H4 (cell line): ENCODE data around the gene SEC63. TPM values are rescaled to one million over a fixed set of nuclear protein-coding genes. Genes with fewer than 3 reads are reported as not detected.

ENCODE experiments used
- DNase-seq: peaks from one replicate; pipeline ENCODE4 v3.0.0-alpha.2; 2015; ENCODE audit warnings: low spot score
- total RNA-seq: library from RNA; depleted of rRNA; stranded (reverse); fragments of >200 nt; shearing (Covaris generic); gene quantifications from 2 replicates; pipeline ENCODE4 v1.2.3, GENCODE V29; 2014; rRNA removed

The SEC63 gene
- total RNA-seq, 1 experiment from 2014 or later: 6.6 TPM

DNA sequence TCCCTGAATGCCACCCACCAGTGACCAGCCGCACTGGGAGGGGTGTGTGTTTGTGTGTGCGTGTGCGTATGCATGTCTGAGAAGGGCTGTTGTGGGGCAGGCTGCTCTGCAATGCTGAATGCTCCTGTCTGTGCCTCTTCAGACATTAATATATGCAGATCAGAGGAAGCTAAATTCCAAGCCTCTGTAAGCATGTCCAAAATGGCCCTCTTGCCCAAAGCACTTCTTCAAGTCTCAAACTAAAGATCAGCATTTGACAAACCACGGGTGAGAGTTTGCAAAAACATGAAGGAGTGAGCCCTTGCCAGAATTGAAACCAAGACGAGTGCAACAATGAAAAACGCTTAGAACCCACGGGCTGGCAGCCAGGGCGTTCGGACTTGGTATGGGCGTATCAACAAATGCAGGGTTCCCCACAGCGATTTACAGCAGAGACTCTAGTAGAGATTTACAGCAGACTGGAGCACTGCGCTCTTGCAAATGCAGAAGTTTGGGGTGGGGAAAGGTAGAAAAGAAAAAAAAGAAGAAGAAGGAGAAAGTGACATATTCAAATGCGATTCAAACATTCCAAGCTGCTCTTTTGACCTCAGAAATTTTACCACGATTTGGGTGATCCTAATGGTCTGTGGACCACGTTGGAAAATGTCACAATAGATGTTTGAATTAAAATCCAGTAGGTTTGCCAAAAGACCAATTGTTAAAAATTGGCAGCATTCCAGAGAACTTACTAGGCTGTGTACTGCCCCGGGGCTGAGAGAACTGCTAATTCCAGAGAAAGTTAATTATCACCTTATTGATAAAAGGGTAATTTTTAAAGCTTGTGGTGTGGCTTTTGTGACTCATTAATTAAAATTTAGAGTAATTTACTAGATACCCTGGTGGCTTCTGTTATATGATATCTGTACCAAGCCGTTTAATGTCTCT lies 137.4 kb downstream of the SEC63 start:
- DNase-seq: no peak

DNA sequence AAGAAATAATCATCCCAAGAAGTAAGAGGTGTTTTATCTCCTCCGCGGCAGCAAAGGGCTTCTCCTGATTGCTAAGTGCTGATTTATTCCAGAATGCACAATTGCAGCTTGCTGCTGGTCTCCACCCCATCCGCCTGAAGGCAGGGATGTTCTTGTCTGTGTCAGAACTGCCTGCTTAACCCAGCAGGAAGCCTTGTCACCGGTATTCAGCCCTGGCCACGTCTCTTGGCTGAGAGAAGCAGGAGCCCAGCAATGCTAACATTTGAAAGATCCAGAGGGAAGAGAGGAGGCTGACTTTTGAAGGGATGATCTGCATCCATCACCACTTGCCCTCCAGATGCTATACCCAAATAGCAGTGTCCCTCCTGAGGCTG lies 138.1 kb downstream of the SEC63 start:
- DNase-seq: no peak

- DNase-seq: no peak
These were observed 138.8 kb downstream of the SEC63 start for GRCh38 chr6:107819217-107819616.

DNA sequence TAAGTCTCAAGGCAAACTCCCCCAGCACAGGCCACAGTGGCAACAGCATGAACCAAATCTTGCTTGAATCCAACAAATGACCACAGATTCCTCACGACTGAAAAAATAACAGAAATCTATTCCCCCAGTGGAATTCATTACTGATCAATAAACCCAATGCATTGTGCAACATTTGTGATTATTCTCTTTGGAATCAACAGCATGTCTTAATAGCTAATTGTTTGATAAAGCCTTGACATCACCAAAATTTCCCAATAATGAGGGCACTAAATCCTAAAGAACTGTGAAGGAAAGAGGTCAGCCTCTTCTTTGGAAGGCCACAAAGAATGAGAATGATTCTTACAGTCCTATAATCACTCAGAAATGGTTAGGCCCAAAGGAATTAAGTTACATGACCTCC lies 139.7 kb downstream of the SEC63 start:
- no peak for DNase-seq

- DNase-seq: no peak
These were observed 140.2 kb downstream of the SEC63 start for GRCh38 chr6:107817784-107818183.

Other genes with a start within 250 kb of the SEC63 start
- not detected in 2 replicates for gene SCML4, start 133.9 kb downstream of the SEC63 start, total RNA-seq
- 19.0 and 29.8 TPM in 2 replicates for gene OSTM1, start 116.5 kb upstream of the SEC63 start, total RNA-seq
- gene NR2E1, start 207.8 kb upstream of the SEC63 start, total RNA-seq: 0.39 and 0.51 TPM in 2 replicates